ENCODE measurements around the gene CBR3. TPM values are rescaled to one million over a fixed set of nuclear protein-coding genes. Genes with fewer than 3 reads are reported as not detected.

CBR3 gene
- total and polyA plus RNA-seq, 2 of the 13 experiments (the other 11 are each of a cell fraction or from before 2014, with no cell fraction given): not detected

- 84% methylated on average over 5 of the region's 5 CpGs for WGBS (ENCODE audit: low lambda C conversion rate)
Observed at GRCh38 chr21:36126621-36127110, 8.2 kb upstream of the CBR3 start.

GRCh38 chr21:36127250-36127904 is 7.5 kb upstream of the CBR3 start:
- Histone ChIP-seq H3K27me3 (ENCODE audit: control insufficient read depth in 1 of 2, insufficient read depth in 2 of 2, low read length in 2 of 2) (peaks cover 1 to 24% of the 10 kb centered on the region in 2 experiments; a peak in 2 of 5 replicates), H3K9ac (ENCODE audit: insufficient read depth, low read depth, low read length) (no peak overlapping the region), H3K36me3 (replicated peaks in 1 of 2; ENCODE audit: control insufficient read depth in 1 of 2, insufficient read depth in 2 of 2, low read length in 2 of 2) (no peaks in the 10 kb centered on the region), H3K9me3 (ENCODE audit: low read length) (no peaks in the 10 kb centered on the region), H3K4me1 (ENCODE audit: insufficient read depth, low read length) (0 out of 2 replicates have a peak, but pooled peaks cover 5% of the 10 kb centered on the region), H2AFZ (ENCODE audit: low read length) (no peak overlapping the region), H4K20me1 (ENCODE audit: insufficient read depth, low read length) (no peaks in the 10 kb centered on the region), H3K27ac (ENCODE audit: extremely low read length, insufficient read depth, low read length) (no peak overlapping the region), H3K79me2 (ENCODE audit: insufficient read depth, low read length) (no peaks in the 10 kb centered on the region), H3K4me3 (replicated peaks in 1 of 3; ENCODE audit: insufficient read depth in 1 of 3, low read depth in 2 of 3, low read length in 3 of 3) (no peak overlapping the region), H3K4me2 (ENCODE audit: low read depth, low read length) (no peak overlapping the region)
- ChIA-PET POLR2A (no interaction called here), CTCF (ENCODE audit: low intra/inter-chr PET ratio, low total read pairs) (no interaction called here)
- no TSS peak for BruUV-seq (replicated peaks)
- ATAC-seq (no peak), FAIRE-seq (no peak), DNase-seq (ENCODE audit: low spot score) (peak; percentile 8)
- in situ Hi-C loops (cut with HindIII; ENCODE audit: extremely low pct_ligation_motif_present, low pct_unique_long_range_greater_than_20kb) (no loop called here), intact Hi-C loops (cut with micrococcal nuclease; ENCODE audit: unreplicated experiment) (no loop called here)
- 20% methylated on average over 10 of the region's 10 CpGs for WGBS (ENCODE audit: low lambda C conversion rate)
- no peak for TF ChIP-seq ZNF225 (CRISPR knock-in tag; IDR thresholded peaks at IDR 0.05)
- TF ChIP-seq ZNF235 (CRISPR knock-in tag; IDR thresholded peaks at IDR 0.05; ENCODE audit: borderline replicate concordance): no peak
- no peak for TF ChIP-seq ARID2 (CRISPR knock-in tag; IDR thresholded peaks at IDR 0.05; ENCODE audit: borderline replicate concordance)
- TF ChIP-seq, protein P1, sequence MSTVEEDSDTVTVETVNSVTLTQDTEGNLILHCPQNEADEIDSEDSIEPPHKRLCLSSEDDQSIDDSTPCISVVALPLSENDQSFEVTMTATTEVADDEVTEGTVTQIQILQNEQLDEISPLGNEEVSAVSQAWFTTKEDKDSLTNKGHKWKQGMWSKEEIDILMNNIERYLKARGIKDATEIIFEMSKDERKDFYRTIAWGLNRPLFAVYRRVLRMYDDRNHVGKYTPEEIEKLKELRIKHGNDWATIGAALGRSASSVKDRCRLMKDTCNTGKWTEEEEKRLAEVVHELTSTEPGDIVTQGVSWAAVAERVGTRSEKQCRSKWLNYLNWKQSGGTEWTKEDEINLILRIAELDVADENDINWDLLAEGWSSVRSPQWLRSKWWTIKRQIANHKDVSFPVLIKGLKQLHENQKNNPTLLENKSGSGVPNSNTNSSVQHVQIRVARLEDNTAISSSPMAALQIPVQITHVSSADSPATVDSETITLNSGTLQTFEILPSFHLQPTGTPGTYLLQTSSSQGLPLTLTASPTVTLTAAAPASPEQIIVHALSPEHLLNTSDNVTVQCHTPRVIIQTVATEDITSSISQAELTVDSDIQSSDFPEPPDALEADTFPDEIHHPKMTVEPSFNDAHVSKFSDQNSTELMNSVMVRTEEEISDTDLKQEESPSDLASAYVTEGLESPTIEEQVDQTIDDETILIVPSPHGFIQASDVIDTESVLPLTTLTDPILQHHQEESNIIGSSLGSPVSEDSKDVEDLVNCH (CRISPR knock-in tag; IDR thresholded peaks at IDR 0.05): no peak
- TF ChIP-seq, protein P2, sequence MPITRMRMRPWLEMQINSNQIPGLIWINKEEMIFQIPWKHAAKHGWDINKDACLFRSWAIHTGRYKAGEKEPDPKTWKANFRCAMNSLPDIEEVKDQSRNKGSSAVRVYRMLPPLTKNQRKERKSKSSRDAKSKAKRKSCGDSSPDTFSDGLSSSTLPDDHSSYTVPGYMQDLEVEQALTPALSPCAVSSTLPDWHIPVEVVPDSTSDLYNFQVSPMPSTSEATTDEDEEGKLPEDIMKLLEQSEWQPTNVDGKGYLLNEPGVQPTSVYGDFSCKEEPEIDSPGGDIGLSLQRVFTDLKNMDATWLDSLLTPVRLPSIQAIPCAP (CRISPR knock-in tag; IDR thresholded peaks at IDR 0.05; ENCODE audit: low read depth): no peak
- TF ChIP-seq ZNF564 (CRISPR knock-in tag; IDR thresholded peaks at IDR 0.05): no peak
- no peak for TF ChIP-seq U2AF2 (IDR thresholded peaks at IDR 0.05; ENCODE audit: low read depth, low read length)

More at GRCh38 chr21:36126621-36127110, 8.2 kb upstream of the CBR3 start:
- H3K4me3 ChIP-seq (replicated peaks in 1 of 3; ENCODE audit: insufficient read depth in 1 of 3, low read depth in 2 of 3, low read length in 3 of 3): no peak overlapping the region
- no peak for TF ChIP-seq HNRNPLL (IDR thresholded peaks at IDR 0.05; ENCODE audit: low read depth, low read length, poor library complexity, severe bottlenecking)
- no peak for TF ChIP-seq MYC (CRISPR knock-in tag; IDR thresholded peaks at IDR 0.05; ENCODE audit: borderline replicate concordance)
- TF ChIP-seq CBX1 (IDR thresholded peaks at IDR 0.05; ENCODE audit: low read depth): no peak
- no peak for TF ChIP-seq SRSF4 (IDR thresholded peaks at IDR 0.05; ENCODE audit: low read depth, low read length, poor library complexity, severe bottlenecking)
- TF ChIP-seq U2AF2 (IDR thresholded peaks at IDR 0.05; ENCODE audit: low read depth, low read length): no peak
- no TSS peak for BruUV-seq (replicated peaks)
- POLR2A ChIA-PET: no interaction called here
- no peak overlapping the region for H2AFZ ChIP-seq (ENCODE audit: low read length)
- H3K79me2 ChIP-seq (ENCODE audit: insufficient read depth, low read length): no peaks in the 10 kb centered on the region
- CTCF ChIA-PET (ENCODE audit: low intra/inter-chr PET ratio, low total read pairs): no interaction called here
- no peak overlapping the region for H3K27ac ChIP-seq (ENCODE audit: extremely low read length, insufficient read depth, low read length)
- FAIRE-seq: no peak
- no peaks in the 10 kb centered on the region for H3K36me3 ChIP-seq (replicated peaks in 1 of 2; ENCODE audit: control insufficient read depth in 1 of 2, insufficient read depth in 2 of 2, low read length in 2 of 2)
- intact Hi-C loops (cut with micrococcal nuclease; ENCODE audit: unreplicated experiment) (no loop called here), in situ Hi-C loops (cut with HindIII; ENCODE audit: extremely low pct_ligation_motif_present, low pct_unique_long_range_greater_than_20kb) (no loop called here)
- peaks cover 1 to 22% of the 10 kb centered on the region in 2 experiments; a peak in 2 of 5 replicates for H3K27me3 ChIP-seq (ENCODE audit: control insufficient read depth in 1 of 2, insufficient read depth in 2 of 2, low read length in 2 of 2)
- no peak overlapping the region for H3K4me2 ChIP-seq (ENCODE audit: low read depth, low read length)
- ATAC-seq: no peak
- no peaks in the 10 kb centered on the region for H4K20me1 ChIP-seq (ENCODE audit: insufficient read depth, low read length)
- H3K9me3 ChIP-seq (ENCODE audit: low read length): no peaks in the 10 kb centered on the region
- DNase-seq (ENCODE audit: low spot score): no peak
- H3K9ac ChIP-seq (ENCODE audit: insufficient read depth, low read depth, low read length): no peak overlapping the region
- H3K4me1 ChIP-seq (ENCODE audit: insufficient read depth, low read length): 0 out of 2 replicates have a peak, but pooled peaks cover 5% of the 10 kb centered on the region
